Adrenal gland (tissue), 5 donors: ENCODE results near the gene ZNF428.

Experiments
- POLR2A ChIP-seq, 2 donors: fragments of 450-650 bp; IDR thresholded peaks; one replicate each; pipeline ENCODE4 v1.6.1; 2017; ENCODE audit warnings: antibody characterized with exemption in 2 of 2, mild to moderate bottlenecking in 2 of 2, moderate library complexity in 1 of 2
- TF ChIP-seq, protein P1 (sequence below), 6 experiments: fragments of 450-650 bp in 4 of 6; fragments of 200-600 bp in 2 of 6; sonication (generic) in 1 of 6; IDR thresholded peaks; 1 replicate in 5 of 6; 2 replicates in 1 of 6; pipeline versions ENCODE4 v1.5.1 to v1.8.0; 2016 to 2021; ENCODE audit warnings: antibody characterized with exemption in 6 of 6, mild to moderate bottlenecking in 2 of 6, moderate library complexity in 1 of 6
- donor health status: DM: no; HTN: no; CAD: no.

DNA sequence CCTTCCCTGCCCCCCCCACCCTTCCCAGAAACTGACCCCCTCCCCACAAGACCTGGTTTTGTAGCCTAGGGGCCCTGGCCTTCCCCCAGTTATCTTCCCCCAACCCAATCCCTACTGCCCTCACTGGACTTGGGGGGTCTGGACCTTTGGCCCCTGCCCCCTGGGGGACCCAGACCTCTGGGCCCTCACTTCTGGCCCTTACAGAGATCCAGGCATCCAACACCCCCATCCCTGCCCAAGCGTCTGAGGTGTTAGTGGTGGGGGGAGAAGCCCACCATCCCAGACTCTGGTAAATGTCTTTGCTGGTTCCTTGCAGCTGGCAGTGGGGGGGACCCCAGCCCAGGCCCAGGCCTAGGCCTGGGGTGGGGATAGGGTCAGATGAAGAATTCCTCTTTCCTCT, 3.5 kb upstream of the ZNF428 start:
- no peak for TF ChIP-seq POLR2A (IDR thresholded peaks at IDR 0.05)
- TF ChIP-seq, protein P1, sequence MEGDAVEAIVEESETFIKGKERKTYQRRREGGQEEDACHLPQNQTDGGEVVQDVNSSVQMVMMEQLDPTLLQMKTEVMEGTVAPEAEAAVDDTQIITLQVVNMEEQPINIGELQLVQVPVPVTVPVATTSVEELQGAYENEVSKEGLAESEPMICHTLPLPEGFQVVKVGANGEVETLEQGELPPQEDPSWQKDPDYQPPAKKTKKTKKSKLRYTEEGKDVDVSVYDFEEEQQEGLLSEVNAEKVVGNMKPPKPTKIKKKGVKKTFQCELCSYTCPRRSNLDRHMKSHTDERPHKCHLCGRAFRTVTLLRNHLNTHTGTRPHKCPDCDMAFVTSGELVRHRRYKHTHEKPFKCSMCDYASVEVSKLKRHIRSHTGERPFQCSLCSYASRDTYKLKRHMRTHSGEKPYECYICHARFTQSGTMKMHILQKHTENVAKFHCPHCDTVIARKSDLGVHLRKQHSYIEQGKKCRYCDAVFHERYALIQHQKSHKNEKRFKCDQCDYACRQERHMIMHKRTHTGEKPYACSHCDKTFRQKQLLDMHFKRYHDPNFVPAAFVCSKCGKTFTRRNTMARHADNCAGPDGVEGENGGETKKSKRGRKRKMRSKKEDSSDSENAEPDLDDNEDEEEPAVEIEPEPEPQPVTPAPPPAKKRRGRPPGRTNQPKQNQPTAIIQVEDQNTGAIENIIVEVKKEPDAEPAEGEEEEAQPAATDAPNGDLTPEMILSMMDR (IDR thresholded peaks at IDR 0.05): no peak
